NCI-H226 (cell line): ENCODE data around the gene NUP93.

Experiments
- DNase-seq: peaks from one replicate; pipeline ENCODE4 v3.0.0-alpha.2; 2015

The NUP93 gene

GRCh38 chr16:56729735-56730662 lies at the start of gene NUP93:
NUP93 (plus strand) TSS chr16:56730129; CDS start chr16:56748248, 18,119 bp downstream.
- DNase-seq = peak; percentile 91

- peak; percentile 91 for DNase-seq
Observed at GRCh38 chr16:56681939-56682702, 47.8 kb upstream of the NUP93 start, which contains the start of gene MT1X. MT1X (plus strand) TSS chr16:56682470; CDS start chr16:56682541, 71 bp downstream.

GRCh38 chr16:56682703-56683397 lies 47.1 kb upstream of the NUP93 start:
- DNase-seq = no peak

- no peak for DNase-seq
Observed at GRCh38 chr16:56683424-56684172, 46.3 kb upstream of the NUP93 start.

GRCh38 chr16:56684256-56684925 lies 45.5 kb upstream of the NUP93 start:
- no peak for DNase-seq

- no peak for DNase-seq
Observed at GRCh38 chr16:56684926-56685590, 44.9 kb upstream of the NUP93 start.

GRCh38 chr16:56686758-56687157 lies 43.2 kb upstream of the NUP93 start:
- no peak for DNase-seq

- DNase-seq = no peak
Observed at GRCh38 chr16:56688762-56689161, 41.2 kb upstream of the NUP93 start.

- DNase-seq = no peak
Observed at GRCh38 chr16:56689171-56689570, 40.8 kb upstream of the NUP93 start.

GRCh38 chr16:56690420-56691122 lies 39.4 kb upstream of the NUP93 start:
- DNase-seq = no peak

- peak; percentile 85 for DNase-seq
Observed at GRCh38 chr16:56691885-56692284, 38.0 kb upstream of the NUP93 start.

GRCh38 chr16:56695246-56695645 lies 34.7 kb upstream of the NUP93 start:
- DNase-seq = no peak

- DNase-seq = no peak
Observed at GRCh38 chr16:56697456-56698155, 32.3 kb upstream of the NUP93 start.

- no peak for DNase-seq
Observed at GRCh38 chr16:56700195-56700594, 29.7 kb upstream of the NUP93 start.

- DNase-seq = no peak
Observed at GRCh38 chr16:56700631-56701030, 29.3 kb upstream of the NUP93 start.

- DNase-seq = no peak
Observed at GRCh38 chr16:56701534-56701933, 28.4 kb upstream of the NUP93 start.

- no peak for DNase-seq
Observed at GRCh38 chr16:56702836-56703235, 27.1 kb upstream of the NUP93 start.

- no peak for DNase-seq
Observed at GRCh38 chr16:56708525-56709442, 21.1 kb upstream of the NUP93 start.
